Gastroesophageal sphincter (tissue), 3 donors: ENCODE results near the gene PRKAA2.

Experiments used
- CTCF ChIP-seq, 4 experiments: fragments of 200-600 bp in 2 of 4; fragments of 450-650 bp in 2 of 4; sonication (generic) in 1 of 4; IDR thresholded peaks; one replicate each; pipeline ENCODE4 v1.5.1; 2017 to 2019; ENCODE audit warnings: antibody characterized with exemption in 4 of 4, mild to moderate bottlenecking in 2 of 4, moderate library complexity in 2 of 4
- POLR2AphosphoS5 ChIP-seq: sonication (generic); formaldehyde crosslinking; IDR thresholded peaks from one replicate; pipeline ENCODE4 v1.6.1; 2017; ENCODE audit warnings: antibody characterized with exemption

DNA sequence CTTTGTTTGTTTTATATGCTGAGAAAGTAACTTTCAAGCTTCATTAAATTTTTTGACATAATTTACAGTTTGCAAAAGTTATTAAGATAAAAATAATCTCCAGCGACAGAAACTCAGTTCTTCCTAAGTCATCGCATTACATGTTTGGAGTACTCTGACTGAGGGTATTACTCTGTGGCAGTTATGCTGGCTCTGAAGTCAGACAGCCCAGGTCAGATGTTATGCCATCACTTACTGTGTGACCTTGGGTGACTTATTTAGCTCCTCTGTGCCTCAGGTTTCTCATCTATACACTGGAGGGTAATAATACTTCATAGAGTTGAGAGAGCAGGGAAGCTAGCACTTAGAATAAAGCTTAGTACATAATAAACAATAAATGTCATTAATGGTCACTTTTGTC lies 26.4 kb downstream of the PRKAA2 start:
- no peak for TF ChIP-seq POLR2AphosphoS5
- no peak for TF ChIP-seq CTCF (IDR thresholded peaks at IDR 0.05)
